HG03025 (cell line): Measurements from ENCODE around the gene PDE4C.
A peak's percentile ranks its signal among the peaks of the same experiment; 100 is the strongest.

Source experiments
- ATAC-seq: cut with Tn5 transposase; IDR thresholded peaks from one replicate; pipeline ENCODE4 v1.9.1; 2021; ENCODE audit warnings: mild to moderate bottlenecking, moderate library complexity; ENCODE audit not compliant: unreplicated experiment, low FRiP score

The PDE4C gene

GRCh38 chr19:18202778-18203407 is 23.3 kb downstream of the PDE4C start:
- no peak for ATAC-seq

- no peak for ATAC-seq
These were observed 23.9 kb downstream of the PDE4C start for GRCh38 chr19:18202397-18202777.

GRCh38 chr19:18198374-18198773 is 27.9 kb downstream of the PDE4C start:
- no peak for ATAC-seq

GRCh38 chr19:18197941-18198340 is 28.3 kb downstream of the PDE4C start:
- ATAC-seq: no peak

- no peak for ATAC-seq
These were observed 28.9 kb downstream of the PDE4C start for GRCh38 chr19:18197306-18197705.

GRCh38 chr19:18196511-18196845 is 29.8 kb downstream of the PDE4C start:
- no peak for ATAC-seq

GRCh38 chr19:18194554-18195238 is 31.5 kb downstream of the PDE4C start:
- ATAC-seq: no peak

- ATAC-seq: no peak
These were observed 32.1 kb downstream of the PDE4C start for GRCh38 chr19:18194181-18194530.

- ATAC-seq: no peak
These were observed 32.7 kb downstream of the PDE4C start for GRCh38 chr19:18193388-18194180.

- peak; percentile 84 for ATAC-seq
These were observed 33.4 kb downstream of the PDE4C start, which contains the start of gene MPV17L2 for GRCh38 chr19:18192673-18193387. MPV17L2 (plus strand) TSS chr19:18193218; CDS start chr19:18193282, 64 bp downstream.

GRCh38 chr19:18191640-18192062 is 34.6 kb downstream of the PDE4C start:
- no peak for ATAC-seq

- ATAC-seq: no peak
These were observed 36.0 kb downstream of the PDE4C start for GRCh38 chr19:18190278-18190677.

GRCh38 chr19:18185538-18185937 is 40.7 kb downstream of the PDE4C start:
- ATAC-seq: no peak

- ATAC-seq: no peak
These were observed 42.7 kb downstream of the PDE4C start for GRCh38 chr19:18183529-18183928.

GRCh38 chr19:18179957-18180356 is 46.3 kb downstream of the PDE4C start:
- ATAC-seq: no peak

GRCh38 chr19:18176367-18177310 is 49.6 kb downstream of the PDE4C start:
- ATAC-seq: no peak

GRCh38 chr19:18174983-18175382 is 51.3 kb downstream of the PDE4C start:
- ATAC-seq: no peak
